Lung (tissue), 12 donors: ENCODE data around the gene FBXO46. TPM values are rescaled to one million over a fixed set of nuclear protein-coding genes. Genes with fewer than 3 reads are reported as not detected.

Source experiments
- ATAC-seq: fragments of 200-7000 bp; cut with Tn5 transposase; one replicate; pipeline ENCODE4 v1.9.1; 2020; ENCODE audit warnings: moderate number of reproducible peaks; ENCODE audit not compliant: insufficient read depth, low FRiP score
- DNase-seq, 3 donors: peaks; one replicate each; pipeline ENCODE4 v3.0.0-alpha.2; 2013 to 2017
- H3K27ac ChIP-seq, 2 donors: one replicate each; pipeline ENCODE4 v1.5.1; 2013; ENCODE audit warnings: mild to moderate bottlenecking in 2 of 2, moderate library complexity in 2 of 2, control low read depth in 1 of 2, inconsistent platforms in 1 of 2, low read depth in 1 of 2, low read length in 1 of 2
- H3K27me3 ChIP-seq, 3 donors: one replicate each; pipeline ENCODE4 v1.5.1; 2013; ENCODE audit warnings: low read length in 2 of 3; ENCODE audit not compliant: control insufficient read depth in 3 of 3, insufficient read depth in 3 of 3
- H3K36me3 ChIP-seq, 4 donors: one replicate each; pipeline ENCODE4 v1.5.1; 2013; ENCODE audit warnings: low read length in 4 of 4, mild to moderate bottlenecking in 1 of 4, moderate library complexity in 1 of 4; ENCODE audit not compliant: control insufficient read depth in 4 of 4, insufficient read depth in 4 of 4
- H3K4me1 ChIP-seq, 5 donors: one replicate each; pipeline ENCODE4 v1.5.1; 2013; ENCODE audit warnings: low read length in 5 of 5, mild to moderate bottlenecking in 2 of 5, moderate library complexity in 1 of 5; ENCODE audit not compliant: control insufficient read depth in 5 of 5, insufficient read depth in 5 of 5
- H3K4me3 ChIP-seq: one replicate; pipeline ENCODE4 v1.5.1; 2013; ENCODE audit warnings: mild to moderate bottlenecking, control low read depth, moderate library complexity
- H3K9ac ChIP-seq, 2 donors: one replicate each; pipeline ENCODE4 v1.5.1; 2013; ENCODE audit warnings: low read length in 2 of 2, control low read depth in 1 of 2; ENCODE audit not compliant: insufficient read depth in 1 of 2
- H3K9me3 ChIP-seq, 4 donors: one replicate each; pipeline ENCODE4 v1.5.1; 2013; ENCODE audit warnings: low read length in 3 of 4, mild to moderate bottlenecking in 1 of 4, moderate library complexity in 1 of 4; ENCODE audit not compliant: control insufficient read depth in 4 of 4, insufficient read depth in 3 of 4
- WGBS, 2 donors: extraction: QIAGEN DNeasy Blood & Tissue Kit; methylation state at CpG; one replicate each; pipeline ENCODE4 v1.1.7; 2013; 5-methylcytosine and 5-hydroxymethylcytosine counted together
- polyA plus RNA-seq, 2 donors: library from polyadenylated mRNA; stranded (reverse); fragments of 200-250 nt; gene quantifications; one replicate each; pipeline ENCODE4 v1.2.1, GENCODE V29; 2013
- total RNA-seq, 2 donors: library from RNA; depleted of rRNA in 1 of 2; stranded (reverse); fragments of >200 nt in 1 of 2; gene quantifications; one replicate each; pipeline ENCODE4 v1.2.1, GENCODE V29; 2014 to 2021
- TF ChIP-seq, protein P1 (sequence below): IDR thresholded peaks from 2 replicates; pipeline ENCODE4 v1.5.1; 2012; ENCODE audit warnings: mild to moderate bottlenecking; ENCODE audit errors: control extremely low read depth, extremely low read depth
- donor health status: control.
- donor health status: control.
- donor health status: Bipolar disorder and iron deficiency.
- donor health status: healthy.
- donor health status: DM: yes; HTN: yes; CAD: no.

The FBXO46 gene
- total and polyA plus RNA-seq, 4 donors: 7.6 to 19.0 (median 9.7) TPM

DNA sequence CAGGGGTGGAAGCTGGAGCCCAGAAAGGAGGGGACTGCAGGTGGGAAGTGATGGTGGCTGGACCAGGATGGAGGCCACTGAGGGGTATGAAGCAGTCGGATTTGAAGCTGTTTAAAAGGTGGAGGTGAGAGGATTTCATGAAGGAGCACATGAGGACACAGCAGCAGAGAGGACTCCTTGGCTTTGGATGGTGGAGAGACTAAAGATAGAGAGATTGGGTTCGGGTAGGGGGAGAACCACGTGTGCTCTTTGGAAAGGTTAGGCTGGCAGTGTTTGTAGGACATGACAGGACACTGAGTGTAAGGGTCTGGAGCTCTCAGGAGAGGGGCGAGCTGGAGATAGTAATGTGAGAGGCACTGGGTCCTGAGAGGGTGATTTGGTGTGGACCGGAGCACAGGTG lies 47.8 kb downstream of the FBXO46 start:
- TF ChIP-seq, protein P1, sequence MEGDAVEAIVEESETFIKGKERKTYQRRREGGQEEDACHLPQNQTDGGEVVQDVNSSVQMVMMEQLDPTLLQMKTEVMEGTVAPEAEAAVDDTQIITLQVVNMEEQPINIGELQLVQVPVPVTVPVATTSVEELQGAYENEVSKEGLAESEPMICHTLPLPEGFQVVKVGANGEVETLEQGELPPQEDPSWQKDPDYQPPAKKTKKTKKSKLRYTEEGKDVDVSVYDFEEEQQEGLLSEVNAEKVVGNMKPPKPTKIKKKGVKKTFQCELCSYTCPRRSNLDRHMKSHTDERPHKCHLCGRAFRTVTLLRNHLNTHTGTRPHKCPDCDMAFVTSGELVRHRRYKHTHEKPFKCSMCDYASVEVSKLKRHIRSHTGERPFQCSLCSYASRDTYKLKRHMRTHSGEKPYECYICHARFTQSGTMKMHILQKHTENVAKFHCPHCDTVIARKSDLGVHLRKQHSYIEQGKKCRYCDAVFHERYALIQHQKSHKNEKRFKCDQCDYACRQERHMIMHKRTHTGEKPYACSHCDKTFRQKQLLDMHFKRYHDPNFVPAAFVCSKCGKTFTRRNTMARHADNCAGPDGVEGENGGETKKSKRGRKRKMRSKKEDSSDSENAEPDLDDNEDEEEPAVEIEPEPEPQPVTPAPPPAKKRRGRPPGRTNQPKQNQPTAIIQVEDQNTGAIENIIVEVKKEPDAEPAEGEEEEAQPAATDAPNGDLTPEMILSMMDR: no peak
- Histone ChIP-seq H3K9ac (no peak overlapping the region), H3K9me3 (peaks cover 0 to 2% (median 0%) of the 10 kb centered on the region in 4 donors), H3K27me3 (peaks cover 0 to 3% (median 2%) of the 10 kb centered on the region in 3 donors), H3K27ac (no peak overlapping the region), H3K36me3 (peaks cover 9 to 26% (median 16%) of the 10 kb centered on the region in 4 donors), H3K4me3 (no peak overlapping the region), H3K4me1 (peaks cover 0 to 9% (median 0%) of the 10 kb centered on the region in 5 donors)
- WGBS, 2 donors: 74 to 90% methylated on average over 5 of the region's 5 CpGs
- DNase-seq (no peak), ATAC-seq (no peak)

DNA sequence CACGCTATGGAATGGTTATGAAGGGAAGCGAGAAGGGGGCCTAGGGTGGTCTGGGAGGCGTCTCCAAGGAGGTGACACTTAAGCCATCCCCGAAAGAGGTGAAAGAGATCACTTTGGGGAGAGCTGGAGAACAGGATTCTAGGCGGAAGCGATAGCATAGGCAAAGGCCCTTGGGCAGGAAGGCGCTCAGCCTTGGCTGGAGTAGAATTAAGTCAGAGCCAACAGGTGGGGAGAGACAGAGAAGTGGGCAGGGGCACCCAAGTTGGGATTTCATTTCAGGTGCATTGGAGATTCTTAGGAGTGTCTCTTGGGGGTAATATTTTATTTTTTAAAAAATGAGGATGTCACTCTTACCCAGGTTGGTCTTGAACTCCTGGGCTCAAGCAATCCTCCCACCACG lies 48.6 kb downstream of the FBXO46 start:
- DNase-seq (no peak), ATAC-seq (no peak)
- Histone ChIP-seq H3K27ac (peak overlapping the region in 1 of 2 donors; percentile 70), H3K4me3 (no peak overlapping the region), H3K9ac (no peak overlapping the region), H3K4me1 (peaks cover 0 to 9% (median 0%) of the 10 kb centered on the region in 5 donors), H3K27me3 (peaks cover 0 to 9% (median 9%) of the 10 kb centered on the region in 3 donors), H3K9me3 (peaks cover 0 to 2% (median 0%) of the 10 kb centered on the region in 4 donors), H3K36me3 (peaks cover 2 to 18% (median 9%) of the 10 kb centered on the region in 4 donors)
- TF ChIP-seq, protein P1: no peak
- 70 to 81% methylated on average over 8 of the region's 8 CpGs for WGBS, 2 donors

DNA sequence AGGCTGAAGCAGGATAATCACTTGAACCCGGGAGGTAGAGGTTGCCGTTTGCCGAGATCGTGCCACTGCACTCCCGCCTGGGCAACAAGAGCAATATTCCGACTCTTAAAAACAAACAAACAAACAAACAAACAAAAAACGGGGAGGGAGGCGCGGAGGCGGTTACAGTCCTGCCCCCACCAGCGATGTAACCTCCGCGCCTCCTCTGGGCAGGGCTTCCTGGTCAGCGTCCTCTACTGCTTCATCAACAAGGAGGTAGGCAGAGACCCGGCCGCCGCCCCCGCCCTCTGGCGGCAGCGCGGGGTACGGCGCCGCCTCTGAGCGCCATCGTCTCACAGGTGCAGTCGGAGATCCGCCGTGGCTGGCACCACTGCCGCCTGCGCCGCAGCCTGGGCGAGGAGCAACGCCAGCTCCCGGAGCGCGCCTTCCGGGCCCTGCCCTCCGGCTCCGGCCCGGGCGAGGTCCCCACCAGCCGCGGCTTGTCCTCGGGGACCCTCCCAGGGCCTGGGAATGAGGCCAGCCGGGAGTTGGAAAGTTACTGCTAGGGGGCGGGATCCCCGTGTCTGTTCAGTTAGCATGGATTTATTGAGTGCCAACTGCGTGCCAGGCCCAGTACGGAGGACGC lies 49.2 kb downstream of the FBXO46 start:
- no peak overlapping the region for H3K9ac ChIP-seq
- H3K4me1 ChIP-seq: peaks cover 0 to 9% (median 0%) of the 10 kb centered on the region in 5 donors

More for the DNA sequence above, 49.2 kb downstream of the FBXO46 start:
- peak; percentile 83 for ATAC-seq
- DNase-seq: peak; percentile 67 to 82 (median 72)
- 2% methylated on average over 49 to 51 of the region's 51 CpGs for WGBS, 2 donors
- peaks cover 0 to 2% (median 0%) of the 10 kb centered on the region in 4 donors for H3K9me3 ChIP-seq
- peak overlapping the region; percentile 64 to 70 for H3K27ac ChIP-seq
- H3K4me3 ChIP-seq: no peak overlapping the region
- peaks cover 0 to 15% (median 5%) of the 10 kb centered on the region in 4 donors for H3K36me3 ChIP-seq
- peaks cover 0 to 14% (median 13%) of the 10 kb centered on the region in 3 donors for H3K27me3 ChIP-seq
- TF ChIP-seq, protein P1: peak; percentile 91
